Nephron (organoid): ENCODE measurements around the gene COA8.
"Not testable (repeated sequence)": the region's sequence is repeated elsewhere in the genome, so short reads cannot be mapped to it uniquely, and the experiment has no call there.

Source experiments
- H3K27ac Mint-ChIP-seq, 3 experiments: 2 replicates each; pipeline ENCODE4 v1.8.0; 2020; ENCODE audit warnings: mixed read lengths in 3 of 3, mild to moderate bottlenecking in 2 of 3, moderate library complexity in 1 of 3
- H3K27me3 Mint-ChIP-seq: 2 replicates; pipeline ENCODE4 v1.8.0; 2021; ENCODE audit warnings: low read depth, mild to moderate bottlenecking, moderate library complexity, mixed read lengths
- H3K36me3 Mint-ChIP-seq: 2 replicates; pipeline ENCODE4 v1.8.0; 2020; ENCODE audit warnings: low read depth, mixed read lengths
- H3K4me1 Mint-ChIP-seq: 2 replicates; pipeline ENCODE4 v1.8.0; 2020; ENCODE audit warnings: mixed read lengths
- H3K4me3 Mint-ChIP-seq, 3 experiments: 2 replicates each; pipeline ENCODE4 v1.8.0; 2020; ENCODE audit warnings: mild to moderate bottlenecking in 3 of 3, mixed read lengths in 3 of 3, moderate library complexity in 2 of 3
- H3K9me3 Mint-ChIP-seq: 2 replicates; pipeline ENCODE4 v1.8.0; 2020; ENCODE audit warnings: mixed read lengths
- TF ChIP-seq, protein P1 (sequence below), 3 experiments: fragments of 200-600 bp; sonication (generic); IDR thresholded peaks; one replicate each; pipeline ENCODE4 v1.5.0; 2021; ENCODE audit warnings: antibody characterized with exemption in 3 of 3; ENCODE audit not compliant: unreplicated experiment in 3 of 3

Gene COA8

DNA sequence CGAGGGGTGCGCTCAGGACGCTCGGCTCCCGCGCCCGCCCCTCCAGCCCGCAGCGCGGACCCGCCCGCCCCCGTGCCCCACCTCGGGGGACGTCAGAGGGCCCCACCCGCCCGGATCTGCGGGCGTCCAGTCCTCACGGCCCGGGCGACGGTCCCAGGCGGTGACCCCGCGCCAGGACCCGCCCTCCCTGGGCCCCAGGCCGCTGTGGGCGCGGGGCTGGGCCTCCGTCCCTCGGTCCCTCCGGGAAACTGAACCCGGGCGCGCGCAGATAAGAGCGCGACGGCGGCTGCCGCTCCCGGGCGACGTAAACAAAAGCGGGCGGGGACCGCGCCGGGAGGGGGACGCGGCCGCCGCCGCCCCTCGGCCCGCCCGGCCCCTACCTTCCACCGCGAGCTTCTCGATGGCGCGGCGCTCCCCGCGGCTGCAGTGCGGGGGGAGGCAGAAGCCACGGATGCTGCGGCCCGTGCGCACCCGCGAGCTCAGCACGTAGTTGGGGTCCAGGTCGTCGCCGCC is 41.3 kb upstream of the COA8 start:
- Mint-ChIP-seq H3K27ac (peak overlapping the region in 1 of 3 experiments; percentile 42), H3K4me1 (peaks cover 62% of the 10 kb centered on the region), H3K9me3 (no peaks in the 10 kb centered on the region), H3K4me3 (peak overlapping the region in 2 of 3 experiments; percentile 73 to 91), H3K27me3 (peaks cover 24% of the 10 kb centered on the region), H3K36me3 (peaks cover 8% of the 10 kb centered on the region)
- TF ChIP-seq, protein P1, sequence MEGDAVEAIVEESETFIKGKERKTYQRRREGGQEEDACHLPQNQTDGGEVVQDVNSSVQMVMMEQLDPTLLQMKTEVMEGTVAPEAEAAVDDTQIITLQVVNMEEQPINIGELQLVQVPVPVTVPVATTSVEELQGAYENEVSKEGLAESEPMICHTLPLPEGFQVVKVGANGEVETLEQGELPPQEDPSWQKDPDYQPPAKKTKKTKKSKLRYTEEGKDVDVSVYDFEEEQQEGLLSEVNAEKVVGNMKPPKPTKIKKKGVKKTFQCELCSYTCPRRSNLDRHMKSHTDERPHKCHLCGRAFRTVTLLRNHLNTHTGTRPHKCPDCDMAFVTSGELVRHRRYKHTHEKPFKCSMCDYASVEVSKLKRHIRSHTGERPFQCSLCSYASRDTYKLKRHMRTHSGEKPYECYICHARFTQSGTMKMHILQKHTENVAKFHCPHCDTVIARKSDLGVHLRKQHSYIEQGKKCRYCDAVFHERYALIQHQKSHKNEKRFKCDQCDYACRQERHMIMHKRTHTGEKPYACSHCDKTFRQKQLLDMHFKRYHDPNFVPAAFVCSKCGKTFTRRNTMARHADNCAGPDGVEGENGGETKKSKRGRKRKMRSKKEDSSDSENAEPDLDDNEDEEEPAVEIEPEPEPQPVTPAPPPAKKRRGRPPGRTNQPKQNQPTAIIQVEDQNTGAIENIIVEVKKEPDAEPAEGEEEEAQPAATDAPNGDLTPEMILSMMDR (IDR thresholded peaks at IDR 0.05; ENCODE audit: unreplicated experiment in 3 of 3), result no peak

DNA sequence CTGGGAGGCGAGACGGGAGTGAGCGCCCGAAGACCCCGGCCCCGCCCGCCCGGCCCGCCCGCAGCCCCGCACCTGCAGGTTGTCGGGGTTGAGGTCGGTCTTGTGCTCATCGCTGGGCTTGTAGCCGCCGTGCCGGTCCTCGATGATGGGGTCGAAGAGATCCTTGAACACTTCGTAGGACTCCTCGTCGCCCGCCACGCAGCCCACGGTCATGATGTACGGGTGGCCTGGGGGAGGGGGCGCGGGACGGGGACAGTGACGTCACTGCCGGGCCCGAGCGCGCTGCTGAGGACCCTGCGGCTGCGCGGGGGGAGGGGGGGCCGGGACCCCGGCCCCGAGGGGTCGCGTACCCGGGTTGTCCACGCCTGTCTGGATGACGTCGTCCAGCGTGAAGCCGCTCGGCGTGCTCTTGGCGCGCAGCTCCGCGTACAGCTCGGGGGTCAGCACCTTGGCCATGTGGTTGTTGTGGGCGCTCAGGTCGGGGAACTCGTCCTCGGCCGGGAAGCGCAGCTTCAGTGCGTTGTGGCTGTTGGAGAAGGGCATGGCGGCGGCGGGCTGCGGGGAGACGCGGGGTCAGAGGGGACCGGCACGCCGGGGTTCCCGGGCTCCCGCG is 40.7 kb upstream of the COA8 start:
- H3K36me3 Mint-ChIP-seq, result peaks cover 8% of the 10 kb centered on the region
- TF ChIP-seq, protein P1 (IDR thresholded peaks at IDR 0.05; ENCODE audit: unreplicated experiment in 3 of 3), result no peak
- no peaks in the 10 kb centered on the region for H3K9me3 Mint-ChIP-seq
- H3K27me3 Mint-ChIP-seq, result peaks cover 24% of the 10 kb centered on the region
- H3K27ac Mint-ChIP-seq, result no peak overlapping the region
- peak overlapping the region; percentile 74 to 82 (median 81) for H3K4me3 Mint-ChIP-seq
- peaks cover 61% of the 10 kb centered on the region for H3K4me1 Mint-ChIP-seq

DNA sequence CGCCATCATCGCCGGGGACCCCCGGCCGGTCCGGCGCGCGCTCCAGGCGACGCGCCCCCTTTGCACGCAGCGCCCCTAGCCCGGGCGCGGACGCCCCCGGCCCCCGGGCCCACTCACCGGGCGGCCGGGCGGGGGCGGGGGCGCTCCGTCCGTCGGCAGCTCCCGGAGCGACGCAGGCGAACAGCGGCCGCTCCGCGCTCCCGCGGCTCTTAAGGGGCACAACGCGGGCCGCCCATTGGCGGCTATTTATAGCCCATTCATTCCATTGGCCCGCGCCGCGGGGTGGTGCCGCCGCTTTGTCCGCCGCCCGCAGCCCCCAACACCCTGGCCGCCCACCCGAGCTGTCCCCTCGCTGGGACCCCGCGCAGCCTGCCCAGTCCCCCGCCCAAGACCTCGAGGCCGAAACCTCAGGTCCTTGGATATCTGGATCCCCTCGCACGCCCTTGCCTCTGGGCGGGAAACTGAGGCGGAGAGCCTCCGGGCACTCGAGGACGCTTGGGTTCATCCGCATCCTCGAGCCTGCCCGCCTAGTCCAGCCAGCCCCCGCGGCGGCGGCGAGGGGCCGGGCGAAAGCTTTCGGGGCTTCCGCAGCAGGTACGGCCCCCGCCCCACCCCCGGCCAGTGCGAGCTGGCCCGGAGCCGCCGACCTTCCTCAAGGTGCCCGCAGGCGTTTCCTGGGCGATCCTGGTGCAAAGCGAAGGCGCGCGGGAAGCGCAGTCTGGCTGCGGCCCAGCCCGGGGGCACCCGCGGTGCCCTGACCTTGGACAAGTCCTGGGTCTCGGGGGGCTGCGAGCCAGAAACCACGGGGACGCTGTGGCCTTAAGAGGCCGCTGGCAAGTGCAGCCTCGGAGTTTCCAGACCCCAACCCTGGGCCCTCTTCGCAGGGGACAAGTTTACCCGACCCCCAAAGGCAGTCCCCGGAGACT is 39.8 kb upstream of the COA8 start, which contains the start of gene CKB:
Gene CKB, minus strand, starts transcription at position 182 of the 926 bp plus-strand sequence. CDS start 337 bp downstream, outside the sequence.
- TF ChIP-seq, protein P1 (IDR thresholded peaks at IDR 0.05; ENCODE audit: unreplicated experiment in 3 of 3), result no peak
- peak within 1 kb of the TSS; percentile 79 to 96 (median 92) for H3K27ac Mint-ChIP-seq
- peaks cover 60% of the 10 kb centered on the region for H3K4me1 Mint-ChIP-seq
- H3K4me3 Mint-ChIP-seq, result peak within 1 kb of the TSS; percentile 74 to 82 (median 81)
- H3K9me3 Mint-ChIP-seq, result no peaks in the 10 kb centered on the region
- H3K27me3 Mint-ChIP-seq, result peaks cover 28% of the 10 kb centered on the region
- H3K36me3 Mint-ChIP-seq, result peaks cover 8% of the 10 kb centered on the region

DNA sequence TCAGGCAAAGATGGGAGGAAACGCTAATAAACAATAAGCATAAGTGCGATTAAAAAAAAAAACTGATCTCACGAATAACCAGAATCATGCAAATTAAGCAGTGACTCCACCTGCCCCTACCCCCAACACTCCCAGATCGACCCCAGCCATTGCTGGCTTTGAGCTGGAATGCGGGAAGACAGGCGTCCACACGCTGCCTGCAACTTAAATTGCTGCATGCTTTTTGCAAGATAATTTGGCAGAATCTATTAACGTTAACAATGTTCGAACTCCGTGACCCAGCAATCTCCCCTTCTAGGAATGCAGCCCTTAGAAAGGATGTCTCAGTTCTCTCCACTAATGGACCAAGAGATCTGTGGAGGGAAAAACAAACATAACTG is 39.2 kb upstream of the COA8 start:
- H3K27ac Mint-ChIP-seq, result peak overlapping the region; percentile 79 to 96 (median 92)
- peaks cover 28% of the 10 kb centered on the region for H3K27me3 Mint-ChIP-seq
- TF ChIP-seq, protein P1 (IDR thresholded peaks at IDR 0.05; ENCODE audit: unreplicated experiment in 3 of 3), result no peak
- H3K4me1 Mint-ChIP-seq, result peaks cover 59% of the 10 kb centered on the region
- H3K4me3 Mint-ChIP-seq, result peak overlapping the region; percentile 71 to 81 (median 80)
- no peaks in the 10 kb centered on the region for H3K9me3 Mint-ChIP-seq
- H3K36me3 Mint-ChIP-seq, result peaks cover 8% of the 10 kb centered on the region

DNA sequence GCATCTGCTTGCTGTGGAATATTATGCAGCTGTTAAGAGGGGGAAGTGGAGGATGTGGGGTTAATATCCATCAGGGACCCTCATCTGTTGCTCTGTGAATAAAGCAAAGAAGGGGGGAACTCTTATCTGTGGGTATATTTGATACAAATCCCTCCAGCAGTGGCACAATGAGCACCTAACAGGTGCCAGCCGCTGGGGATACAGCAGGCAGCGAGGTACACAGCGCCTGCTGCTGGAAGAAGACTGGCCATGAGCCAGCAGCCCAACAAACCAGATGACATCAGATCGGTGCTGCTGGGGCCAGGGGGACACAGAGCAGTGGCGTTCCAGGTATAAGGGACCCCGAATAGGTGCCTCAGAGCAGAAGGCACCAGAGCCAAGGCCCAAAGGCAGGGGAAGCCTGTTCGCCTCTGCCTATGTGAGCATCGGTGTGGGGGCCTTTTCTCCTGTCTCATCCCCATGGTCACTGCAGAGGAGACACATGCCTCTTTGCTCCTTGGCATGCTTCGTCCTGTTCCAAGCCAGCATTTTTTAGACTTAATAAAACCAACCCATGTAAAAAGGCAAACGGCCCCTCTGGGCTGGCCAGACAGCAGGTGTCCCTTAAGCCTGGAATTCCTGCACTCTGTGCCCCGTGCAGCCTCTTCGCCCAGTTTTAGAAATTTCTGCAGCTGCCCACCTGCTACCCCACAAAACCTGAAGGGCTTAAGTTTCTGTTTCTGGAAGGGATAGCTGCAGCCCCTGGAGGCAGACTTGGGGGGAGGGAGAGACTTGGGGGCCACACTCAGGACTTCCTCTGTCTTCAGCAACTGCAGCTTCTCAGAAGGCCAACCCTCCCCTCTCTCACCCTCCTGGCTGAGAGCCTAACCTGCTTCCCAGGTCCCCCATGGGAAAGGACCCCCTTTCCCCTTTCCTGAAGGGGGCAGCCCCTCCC is 38.5 kb upstream of the COA8 start:
- TF ChIP-seq, protein P1 (IDR thresholded peaks at IDR 0.05; ENCODE audit: unreplicated experiment in 3 of 3), result no peak
- peak overlapping the region; percentile 89 to 96 (median 92) for H3K27ac Mint-ChIP-seq
- H3K4me1 Mint-ChIP-seq, result peaks cover 58% of the 10 kb centered on the region
- H3K4me3 Mint-ChIP-seq, result peak overlapping the region; percentile 71 to 81 (median 80)
- peaks cover 24% of the 10 kb centered on the region for H3K27me3 Mint-ChIP-seq
- H3K9me3 Mint-ChIP-seq, result no peaks in the 10 kb centered on the region
- peaks cover 4% of the 10 kb centered on the region for H3K36me3 Mint-ChIP-seq

DNA sequence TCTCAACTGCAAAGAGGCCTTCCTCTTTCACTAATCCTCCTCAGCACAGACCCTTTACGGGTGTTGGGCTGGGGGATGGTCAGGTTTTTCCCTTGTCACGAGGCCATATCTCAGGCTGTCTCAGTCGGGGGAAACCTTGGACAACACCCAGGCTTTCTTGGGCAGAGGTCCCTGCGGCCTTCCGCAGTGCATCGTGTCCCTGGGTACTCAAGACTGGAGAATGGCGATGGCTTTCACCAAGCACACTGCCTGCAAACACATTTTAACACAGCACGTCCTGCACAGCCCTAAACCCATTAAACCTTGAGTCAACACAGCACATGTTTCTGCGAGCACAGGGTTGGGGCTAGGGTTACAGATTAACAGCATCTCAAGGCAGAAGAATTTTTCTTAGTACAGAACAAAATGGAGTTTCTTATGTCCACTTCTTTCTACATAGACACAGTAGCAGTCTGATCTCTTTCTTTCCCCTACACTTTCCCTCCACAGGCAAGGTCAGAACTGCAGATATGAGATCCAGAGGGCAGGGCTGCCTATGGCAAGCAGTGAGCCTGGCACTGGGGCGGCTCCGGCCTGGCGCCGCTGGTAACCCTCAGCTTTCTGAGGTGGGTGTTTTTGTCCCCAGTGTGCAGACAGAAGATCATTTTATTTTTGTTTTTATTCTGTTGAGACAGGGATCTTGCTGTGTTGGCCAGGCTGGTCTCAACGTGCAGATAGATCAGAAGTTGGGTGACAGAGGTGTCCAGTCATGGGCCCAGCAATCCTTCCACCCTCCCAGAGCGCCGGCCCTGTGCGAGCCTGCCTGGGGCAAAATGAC is 37.1 kb upstream of the COA8 start:
- peak overlapping the region; percentile 89 to 96 (median 92) for H3K27ac Mint-ChIP-seq
- H3K36me3 Mint-ChIP-seq, H3K9me3 Mint-ChIP-seq: not testable (repeated sequence)
- H3K27me3 Mint-ChIP-seq, result peaks cover 21% of the 10 kb centered on the region
- H3K4me1 Mint-ChIP-seq, result peaks cover 55% of the 10 kb centered on the region
- peak overlapping the region; percentile 57 to 78 (median 59) for H3K4me3 Mint-ChIP-seq
